IMR-90 (cell line): ENCODE data around the gene CD82. TPM values are rescaled to one million over a fixed set of nuclear protein-coding genes. Genes with fewer than 3 reads are reported as not detected.

ENCODE experiments used
- ATAC-seq: fragments of 200-7000 bp; cut with Tn5 transposase; 2 replicates; pipeline ENCODE4 v1.9.1; 2020; ENCODE audit warnings: low read depth, mild to moderate bottlenecking, moderate library complexity
- BruUV-seq: library from RNA; stranded (reverse); fragments of 400-500 nt; replicated peaks from 2 replicates; lab custom pipeline; 2021; lab: Mats Ljungman, UMichigan
- CTCF ChIA-PET: fragments of 300-600 bp; formaldehyde crosslinking; extraction: SDS; loops from one replicate; lab custom pipeline; 2021; ENCODE audit warnings: antibody characterized with exemption; lab: Yijun Ruan, JAX
- POLR2A ChIA-PET: fragments of 300-600 bp; sonication (Branson Sonifier 250); formaldehyde crosslinking; loops from one replicate; lab custom pipeline; 2022; ENCODE audit warnings: antibody characterized with exemption; ENCODE audit not compliant: unreplicated experiment; lab: Charles Lee
- DNase-seq: peaks from one replicate; pipeline ENCODE4 v3.0.0; 2013
- H2AFZ ChIP-seq: replicated peaks from 2 replicates; pipeline ENCODE3; 2013; ENCODE audit warnings: low read length, mild to moderate bottlenecking; ENCODE audit not compliant: poor library complexity
- H2AK5ac ChIP-seq: 2 replicates; pipeline ENCODE4 v1.6.1; 2013; ENCODE audit warnings: low read depth, low read length, inconsistent platforms
- H2AK9ac ChIP-seq: replicated peaks from 2 replicates; pipeline ENCODE3; 2013; ENCODE audit warnings: mild to moderate bottlenecking, low read depth, low read length, moderate library complexity; ENCODE audit not compliant: poor library complexity
- H2BK120ac ChIP-seq: 2 replicates; pipeline ENCODE4 v1.6.1; 2013; ENCODE audit warnings: low read depth, low read length, inconsistent platforms
- H2BK15ac ChIP-seq: 3 replicates; pipeline ENCODE4 v1.6.1; 2013; ENCODE audit warnings: low read depth, low read length, inconsistent platforms
- H2BK20ac ChIP-seq: 2 replicates; pipeline ENCODE4 v1.6.1; 2013; ENCODE audit warnings: low read depth, mild to moderate bottlenecking, inconsistent platforms, low read length, moderate library complexity
- H2BK5ac ChIP-seq: 2 replicates; pipeline ENCODE4 v1.6.1; 2013; ENCODE audit warnings: mild to moderate bottlenecking, low read depth, low read length, inconsistent platforms; ENCODE audit not compliant: poor library complexity, severe bottlenecking
- H3K14ac ChIP-seq: replicated peaks from 2 replicates; pipeline ENCODE4 v1.6.1; 2013; ENCODE audit warnings: low read depth, low read length, inconsistent platforms
- H3K18ac ChIP-seq: 2 replicates; pipeline ENCODE4 v1.6.1; 2013; ENCODE audit warnings: low read depth, low read length, control low read depth
- H3K23ac ChIP-seq: 2 replicates; pipeline ENCODE4 v1.6.1; 2013; ENCODE audit warnings: low read depth, low read length, inconsistent platforms
- H3K27ac ChIP-seq: 2 replicates; pipeline ENCODE4 v1.5.1; 2013; ENCODE audit warnings: mild to moderate bottlenecking, control low read depth, low read length; ENCODE audit not compliant: insufficient read depth
- H3K27me3 ChIP-seq: 2 replicates; pipeline ENCODE4 v1.6.1; 2013; ENCODE audit warnings: low read length; ENCODE audit not compliant: control insufficient read depth, insufficient read depth
- H3K36me3 ChIP-seq: 2 replicates; pipeline ENCODE4 v1.6.1; 2013; ENCODE audit warnings: low read length, mixed read lengths; ENCODE audit not compliant: control insufficient read depth, insufficient read depth
- H3K4ac ChIP-seq: 2 replicates; pipeline ENCODE4 v1.6.1; 2013; ENCODE audit warnings: low read depth, low read length, inconsistent platforms
- H3K4me1 ChIP-seq: 2 replicates; pipeline ENCODE4 v1.6.1; 2013; ENCODE audit warnings: low read length, mixed read lengths; ENCODE audit not compliant: control insufficient read depth, insufficient read depth
- H3K4me2 ChIP-seq: 2 replicates; pipeline ENCODE4 v1.6.1; 2013; ENCODE audit warnings: low read depth, mild to moderate bottlenecking, control low read depth, low read length, moderate library complexity
- H3K4me3 ChIP-seq: 2 replicates; pipeline ENCODE4 v1.5.1; 2013; ENCODE audit warnings: low read depth, mild to moderate bottlenecking, control low read depth, low read length, moderate library complexity; ENCODE audit not compliant: insufficient read depth
- H3K56ac ChIP-seq: 2 replicates; pipeline ENCODE4 v1.6.1; 2013; ENCODE audit warnings: low read length, inconsistent platforms; ENCODE audit not compliant: insufficient read depth; ENCODE audit errors: extremely low read depth
- H3K79me1 ChIP-seq, 2 experiments: 2 replicates each; pipeline ENCODE4 v1.6.1; 2013; ENCODE audit warnings: low read length in 2 of 2, inconsistent platforms in 1 of 2, low read depth in 1 of 2
- H3K9ac ChIP-seq: 2 replicates; pipeline ENCODE4 v1.6.1; 2013; ENCODE audit warnings: low read depth, low read length, control low read depth
- H3K9me1 ChIP-seq: 2 replicates; pipeline ENCODE4 v1.6.1; 2013; ENCODE audit warnings: low read length, inconsistent platforms; ENCODE audit not compliant: insufficient read depth
- H3K9me3 ChIP-seq: 2 replicates; pipeline ENCODE4 v1.6.1; 2013; ENCODE audit warnings: low read length; ENCODE audit not compliant: control insufficient read depth, insufficient read depth
- H4K20me1 ChIP-seq: 2 replicates; pipeline ENCODE4 v1.6.1; 2013; ENCODE audit warnings: low read length, inconsistent platforms; ENCODE audit not compliant: insufficient read depth
- H4K5ac ChIP-seq: 2 replicates; pipeline ENCODE4 v1.6.1; 2013; ENCODE audit warnings: mild to moderate bottlenecking, low read depth, low read length, control low read depth
- H4K8ac ChIP-seq, 2 experiments: 2 replicates each; pipeline ENCODE4 v1.6.1; 2013; ENCODE audit warnings: low read depth in 2 of 2, low read length in 2 of 2, control low read depth in 1 of 2, inconsistent platforms in 1 of 2
- H4K91ac ChIP-seq: 2 replicates; pipeline ENCODE4 v1.6.1; 2013; ENCODE audit warnings: low read depth, low read length, inconsistent platforms; ENCODE audit not compliant: insufficient read depth
- BHLHE40 ChIP-seq: fragments of 150-350 bp; IDR thresholded peaks from 2 replicates; pipeline ENCODE4 v1.6.1; 2016; ENCODE audit warnings: mild to moderate bottlenecking, low read depth, low read length
- CEBPB ChIP-seq: IDR thresholded peaks from 2 replicates; pipeline ENCODE4 v1.6.1; 2012; ENCODE audit warnings: low read depth, low read length, improper control_type of control experiment
- CHD1 ChIP-seq: IDR thresholded peaks from 2 replicates; pipeline ENCODE4 v1.6.1; 2012; ENCODE audit warnings: low read depth, low read length, improper control_type of control experiment
- FOS ChIP-seq: fragments of 150-350 bp; IDR thresholded peaks from 2 replicates; pipeline ENCODE4 v1.6.1; 2016; ENCODE audit warnings: low read depth, low read length
- MAFK ChIP-seq: IDR thresholded peaks from 2 replicates; pipeline ENCODE4 v1.6.1; 2012; ENCODE audit warnings: low read depth, low read length, improper control_type of control experiment
- MAZ ChIP-seq: IDR thresholded peaks from 2 replicates; pipeline ENCODE4 v1.6.1; 2012; ENCODE audit warnings: low read depth, mild to moderate bottlenecking, low read length, improper control_type of control experiment, moderate library complexity, borderline replicate concordance
- MXI1 ChIP-seq: IDR thresholded peaks from 2 replicates; pipeline ENCODE4 v1.6.1; 2012; ENCODE audit warnings: low read depth, mild to moderate bottlenecking, low read length, moderate library complexity, borderline replicate concordance
- NFE2L2 ChIP-seq: fragments of 150-350 bp; IDR thresholded peaks from 2 replicates; pipeline ENCODE4 v1.6.1; 2016; ENCODE audit warnings: low read depth, mild to moderate bottlenecking, low read length
- POLR2A ChIP-seq: IDR thresholded peaks from 2 replicates; pipeline ENCODE4 v1.6.1; 2012; ENCODE audit warnings: mild to moderate bottlenecking, low read depth, low read length
- RAD21 ChIP-seq: IDR thresholded peaks from 2 replicates; pipeline ENCODE4 v1.6.1; 2012; ENCODE audit warnings: low read length, improper control_type of control experiment
- RCOR1 ChIP-seq: IDR thresholded peaks from 2 replicates; pipeline ENCODE4 v1.6.1; 2012; ENCODE audit warnings: mild to moderate bottlenecking, low read length, improper control_type of control experiment; ENCODE audit not compliant: insufficient replicate concordance
- RFX5 ChIP-seq: IDR thresholded peaks from 2 replicates; pipeline ENCODE4 v1.8.0; 2012; ENCODE audit warnings: low read depth, mild to moderate bottlenecking, low read length, moderate library complexity
- SMC3 ChIP-seq: fragments of 150-350 bp; IDR thresholded peaks from 2 replicates; pipeline ENCODE4 v1.6.1; 2016; ENCODE audit warnings: low read depth, mild to moderate bottlenecking, antibody characterized with exemption, low read length, moderate library complexity
- WGBS, 2 experiments: methylation state at CpG; one replicate each; pipeline versions ENCODE4 v1.1.5 to v1.1.7; 2013; ENCODE audit warnings: missing lambda C conversion rate in 2 of 2; ENCODE audit not compliant: insufficient read length in 1 of 2; ENCODE audit errors: extremely low coverage in 2 of 2; 5-methylcytosine and 5-hydroxymethylcytosine counted together
- dilution Hi-C: fragments of 300-500 bp; cut with HindIII; formaldehyde crosslinking; loops from one replicate; pipeline ENCODE4 v1.14.3; 2018; ENCODE audit warnings: low sequenced_read_pairs; ENCODE audit not compliant: unreplicated experiment
- in situ Hi-C: fragments of 300-500 bp; cut with MboI; formaldehyde crosslinking; loops from 3 replicates; pipeline ENCODE4 v1.14.3; 2019; ENCODE audit warnings: low sequenced_read_pairs, inconsistent platforms, mixed read lengths
- intact Hi-C: fragments of 100-400 bp; cut with micrococcal nuclease; formaldehyde crosslinking; loops from 2 replicates; pipeline ENCODE4 v1.10.0; 2022
- polyA plus RNA-seq, 3 experiments: library from polyadenylated mRNA; depleted of rRNA; stranded (reverse); fragments of >200 nt; gene quantifications; 2 replicates each; pipeline ENCODE4 v1.2.3, GENCODE V29; 2012; ENCODE audit warnings: low replicate concordance in 1 of 3
- total RNA-seq: library from RNA; depleted of rRNA; stranded (reverse); fragments of >200 nt; gene quantifications from 2 replicates; pipeline ENCODE4 v1.2.3, GENCODE V29; 2012
- TF ChIP-seq, protein P1 (sequence below): conservative IDR thresholded peaks from 2 replicates; pipeline ENCODE4 v1.5.1; 2012; ENCODE audit warnings: mild to moderate bottlenecking, low read depth, low read length, improper control_type of control experiment
- TF ChIP-seq, protein P2 (sequence below): fragments of 150-350 bp; IDR thresholded peaks from 2 replicates; pipeline ENCODE4 v1.6.1; 2017; ENCODE audit warnings: mild to moderate bottlenecking, antibody characterized with exemption, low read length, low read depth
- TF ChIP-seq, protein P3 (sequence below): fragments of 150-350 bp; IDR thresholded peaks from 2 replicates; pipeline ENCODE4 v1.6.1; 2016; ENCODE audit warnings: low read depth, mild to moderate bottlenecking, low read length, moderate library complexity, borderline replicate concordance

The CD82 gene
- total and polyA plus RNA-seq, 2 of the 4 experiments (the other 2 are of a cell fraction), result 32.8 to 49.4 TPM

DNA sequence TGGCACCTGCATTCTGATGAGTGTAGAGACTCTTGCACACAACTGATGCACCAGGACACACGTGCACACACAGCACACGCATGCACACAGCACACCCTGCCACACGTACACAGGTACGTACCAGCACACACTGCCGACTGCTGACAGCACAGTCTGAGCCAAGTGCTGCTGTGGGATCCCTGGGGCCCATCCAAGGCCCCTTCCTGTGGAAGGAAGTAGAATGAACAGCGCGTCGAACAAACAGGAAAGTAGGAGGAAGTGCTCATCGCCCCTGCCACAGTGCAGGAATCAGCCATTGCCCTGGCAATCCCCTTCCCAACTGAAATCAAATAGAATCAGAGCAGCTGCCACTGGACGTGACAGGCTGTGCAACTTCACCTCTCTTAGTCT is 57.9 kb downstream of the CD82 start:
- Histone ChIP-seq H2AK9ac (no peak overlapping the region), H3K27ac (no peak overlapping the region), H3K18ac (no peak overlapping the region), H3K27me3 (no peaks in the 10 kb centered on the region), H2AFZ (no peak overlapping the region), H3K23ac (no peak overlapping the region), H3K4me3 (no peak overlapping the region), H3K4me2 (no peak overlapping the region), H3K14ac (0 out of 2 replicates have a peak overlapping the region, but pooled peaks have one; percentile 5), H4K91ac (no peak overlapping the region), H4K20me1 (0 out of 2 replicates have a peak, but pooled peaks cover 3% of the 10 kb centered on the region), H3K9ac (no peak overlapping the region), H3K4me1 (peaks cover 5% of the 10 kb centered on the region; the same call in 1 of the 2 replicates), H2BK20ac (no peak overlapping the region), H3K9me1 (no peaks in the 10 kb centered on the region), H3K4ac (no peak overlapping the region), H2BK120ac (no peak overlapping the region), H2BK5ac (no peak overlapping the region), H4K5ac (no peak overlapping the region), H3K79me1 (no peaks in the 10 kb centered on the region), H2AK5ac (no peak overlapping the region), H3K9me3 (0 out of 2 replicates have a peak, but pooled peaks cover 2% of the 10 kb centered on the region), H4K8ac (no peak overlapping the region), H2BK15ac (no peak overlapping the region), H3K56ac (no peak overlapping the region), H3K36me3 (peaks cover 4% of the 10 kb centered on the region; the same call in 1 of the 2 replicates)
- ChIA-PET POLR2A (no interaction called here), CTCF (interaction anchor here (1.1 kb wide), 1 partner anchor 288 kb away, joined by 4 read pairs; no protein-coding TSS in a partner anchor)
- BruUV-seq, result no TSS peak
- dilution Hi-C loops (no loop called here), intact Hi-C loops (loop anchor here (5.0 kb wide), 1 partner anchor 479 kb away; no protein-coding TSS in a partner anchor), in situ Hi-C loops (loop anchor here (5.0 kb wide), 1 partner anchor 269 kb away; no protein-coding TSS in a partner anchor)
- no peak for ATAC-seq
- DNase-seq, result no peak
- no CpG with 5 or more reads among the region's 10 CpGs for WGBS, 2 experiments
- TF ChIP-seq FOS, result no peak
- no peak for TF ChIP-seq CEBPB
- no peak for TF ChIP-seq RCOR1
- TF ChIP-seq SMC3, result no peak
- no peak for TF ChIP-seq MAFK
- TF ChIP-seq NFE2L2, result no peak
- TF ChIP-seq, protein P1, sequence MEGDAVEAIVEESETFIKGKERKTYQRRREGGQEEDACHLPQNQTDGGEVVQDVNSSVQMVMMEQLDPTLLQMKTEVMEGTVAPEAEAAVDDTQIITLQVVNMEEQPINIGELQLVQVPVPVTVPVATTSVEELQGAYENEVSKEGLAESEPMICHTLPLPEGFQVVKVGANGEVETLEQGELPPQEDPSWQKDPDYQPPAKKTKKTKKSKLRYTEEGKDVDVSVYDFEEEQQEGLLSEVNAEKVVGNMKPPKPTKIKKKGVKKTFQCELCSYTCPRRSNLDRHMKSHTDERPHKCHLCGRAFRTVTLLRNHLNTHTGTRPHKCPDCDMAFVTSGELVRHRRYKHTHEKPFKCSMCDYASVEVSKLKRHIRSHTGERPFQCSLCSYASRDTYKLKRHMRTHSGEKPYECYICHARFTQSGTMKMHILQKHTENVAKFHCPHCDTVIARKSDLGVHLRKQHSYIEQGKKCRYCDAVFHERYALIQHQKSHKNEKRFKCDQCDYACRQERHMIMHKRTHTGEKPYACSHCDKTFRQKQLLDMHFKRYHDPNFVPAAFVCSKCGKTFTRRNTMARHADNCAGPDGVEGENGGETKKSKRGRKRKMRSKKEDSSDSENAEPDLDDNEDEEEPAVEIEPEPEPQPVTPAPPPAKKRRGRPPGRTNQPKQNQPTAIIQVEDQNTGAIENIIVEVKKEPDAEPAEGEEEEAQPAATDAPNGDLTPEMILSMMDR, result no peak
- TF ChIP-seq, protein P2, sequence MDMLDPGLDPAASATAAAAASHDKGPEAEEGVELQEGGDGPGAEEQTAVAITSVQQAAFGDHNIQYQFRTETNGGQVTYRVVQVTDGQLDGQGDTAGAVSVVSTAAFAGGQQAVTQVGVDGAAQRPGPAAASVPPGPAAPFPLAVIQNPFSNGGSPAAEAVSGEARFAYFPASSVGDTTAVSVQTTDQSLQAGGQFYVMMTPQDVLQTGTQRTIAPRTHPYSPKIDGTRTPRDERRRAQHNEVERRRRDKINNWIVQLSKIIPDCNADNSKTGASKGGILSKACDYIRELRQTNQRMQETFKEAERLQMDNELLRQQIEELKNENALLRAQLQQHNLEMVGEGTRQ, result no peak
- TF ChIP-seq CHD1, result no peak
- no peak for TF ChIP-seq MXI1
- TF ChIP-seq BHLHE40, result no peak
- TF ChIP-seq, protein P3, sequence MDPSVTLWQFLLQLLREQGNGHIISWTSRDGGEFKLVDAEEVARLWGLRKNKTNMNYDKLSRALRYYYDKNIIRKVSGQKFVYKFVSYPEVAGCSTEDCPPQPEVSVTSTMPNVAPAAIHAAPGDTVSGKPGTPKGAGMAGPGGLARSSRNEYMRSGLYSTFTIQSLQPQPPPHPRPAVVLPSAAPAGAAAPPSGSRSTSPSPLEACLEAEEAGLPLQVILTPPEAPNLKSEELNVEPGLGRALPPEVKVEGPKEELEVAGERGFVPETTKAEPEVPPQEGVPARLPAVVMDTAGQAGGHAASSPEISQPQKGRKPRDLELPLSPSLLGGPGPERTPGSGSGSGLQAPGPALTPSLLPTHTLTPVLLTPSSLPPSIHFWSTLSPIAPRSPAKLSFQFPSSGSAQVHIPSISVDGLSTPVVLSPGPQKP, result no peak
- TF ChIP-seq POLR2A, result no peak
- TF ChIP-seq MAZ, result no peak
- TF ChIP-seq RAD21, result no peak
- no peak for TF ChIP-seq RFX5
